Activated effector memory CD4-positive, alpha-beta T cell treated with Interleukin-2 at 50 U/mL for 16 hours (primary cell): Measurements from ENCODE around the gene CERS4.
A peak's percentile ranks its signal among the peaks of the same experiment; 100 is the strongest.
"Not testable (repeated sequence)": the region's sequence is repeated elsewhere in the genome, so short reads cannot be mapped to it uniquely, and the experiment has no call there.

Source experiments
- DNase-seq: peaks from one replicate; pipeline ENCODE4 v3.0.0-alpha.2; 2020

Gene CERS4

DNA sequence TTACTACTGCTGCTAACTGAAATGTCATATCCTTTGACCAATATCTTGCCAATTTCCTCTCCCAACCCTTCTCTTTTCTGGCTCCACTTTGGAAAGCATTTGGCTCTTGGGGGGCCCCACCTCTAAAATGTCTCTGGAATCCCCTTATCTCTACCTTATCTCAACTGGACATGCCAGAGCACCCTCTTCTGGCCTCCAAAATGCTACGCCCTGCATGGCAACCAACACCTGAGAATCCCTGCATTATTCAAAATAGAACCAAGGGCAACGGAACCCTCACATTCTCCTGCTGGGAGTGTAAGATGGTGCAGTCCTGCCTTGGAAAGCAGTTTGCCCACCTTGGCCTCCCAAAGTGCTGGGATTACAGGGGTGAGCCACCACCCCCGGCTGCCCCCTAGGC is 35.3 kb downstream of the CERS4 start:
- DNase-seq, result no peak

DNA sequence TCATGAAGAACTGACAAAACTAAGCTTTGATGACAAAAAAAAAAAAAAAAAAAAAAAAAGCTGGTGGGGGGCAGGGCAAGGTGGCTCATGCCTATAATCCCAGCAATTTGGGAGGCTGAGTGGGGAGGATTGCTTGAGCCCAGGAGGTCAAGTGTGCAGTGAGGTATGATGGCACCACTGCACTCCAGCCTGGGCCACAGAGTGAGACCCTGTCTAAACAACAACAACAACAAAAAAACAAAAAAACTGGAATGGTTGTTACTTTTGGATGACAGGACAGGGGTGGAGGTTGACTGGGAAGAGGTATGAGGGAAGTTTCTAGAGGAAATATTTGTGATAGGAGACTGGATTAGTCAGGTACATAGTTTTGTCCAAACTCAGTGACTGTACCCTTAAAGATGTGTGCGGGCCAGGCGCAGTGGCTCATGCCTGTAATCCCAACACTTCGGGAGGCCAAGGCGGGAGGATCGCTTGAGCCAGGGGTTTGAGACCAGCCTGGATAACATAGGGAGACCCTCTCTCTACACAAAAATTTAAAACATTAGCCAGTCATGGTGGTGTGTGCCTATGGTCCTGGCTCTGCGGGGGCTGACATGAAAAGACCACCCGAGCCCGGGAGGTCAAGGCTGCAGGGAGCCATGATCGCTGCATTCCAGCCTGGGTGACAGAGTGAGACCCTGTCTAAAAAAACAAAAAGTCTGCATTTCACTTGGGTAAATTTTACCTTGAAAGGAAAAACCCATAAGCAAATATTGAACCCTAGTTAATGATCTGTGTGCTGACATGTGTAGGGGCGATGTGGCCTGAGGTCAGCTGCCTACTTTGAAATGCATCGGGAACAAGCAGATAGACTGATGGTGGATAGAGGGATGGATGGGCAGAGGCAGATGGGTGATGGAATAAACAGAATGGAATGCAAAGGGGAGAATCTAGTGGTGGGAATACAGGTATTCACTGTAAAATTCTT is 37.0 kb downstream of the CERS4 start:
- no peak for DNase-seq

DNA sequence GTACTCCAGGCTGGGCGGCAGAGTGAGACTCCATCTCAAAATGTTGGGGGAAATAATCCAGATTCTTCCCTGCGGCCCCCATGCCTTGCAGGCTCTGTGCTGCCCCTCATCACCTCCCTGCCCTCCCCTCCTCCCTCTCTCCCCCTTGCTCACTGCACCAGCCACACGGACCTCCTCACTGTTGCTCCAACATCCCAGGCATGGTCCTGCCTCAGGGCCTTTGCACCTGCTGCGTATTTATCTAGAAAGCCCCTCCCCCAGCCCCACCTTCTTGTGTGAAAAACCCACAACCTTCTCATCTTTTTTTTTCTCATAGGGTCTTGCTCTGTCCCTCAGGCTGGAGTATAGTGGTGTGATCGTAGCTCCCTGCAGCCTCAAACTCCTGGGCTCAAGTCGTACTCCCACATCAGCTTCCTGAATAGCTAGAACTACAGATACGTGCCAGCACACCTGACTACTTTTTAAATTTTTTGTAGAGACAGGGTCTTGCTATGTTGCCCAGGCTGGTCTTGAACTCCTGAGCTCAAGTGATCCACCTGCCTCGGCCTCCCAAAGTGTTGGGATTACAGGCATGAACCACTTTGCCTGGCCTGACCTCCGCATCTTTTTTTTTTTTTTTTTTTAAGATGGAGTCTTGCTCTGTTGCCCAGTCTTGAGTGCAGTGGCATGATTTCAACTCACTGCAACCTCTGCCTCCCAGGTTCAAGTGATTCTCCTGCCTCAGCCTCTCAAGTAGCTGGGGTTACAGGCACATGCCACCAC is 38.1 kb downstream of the CERS4 start:
- DNase-seq, result not testable (repeated sequence)

DNA sequence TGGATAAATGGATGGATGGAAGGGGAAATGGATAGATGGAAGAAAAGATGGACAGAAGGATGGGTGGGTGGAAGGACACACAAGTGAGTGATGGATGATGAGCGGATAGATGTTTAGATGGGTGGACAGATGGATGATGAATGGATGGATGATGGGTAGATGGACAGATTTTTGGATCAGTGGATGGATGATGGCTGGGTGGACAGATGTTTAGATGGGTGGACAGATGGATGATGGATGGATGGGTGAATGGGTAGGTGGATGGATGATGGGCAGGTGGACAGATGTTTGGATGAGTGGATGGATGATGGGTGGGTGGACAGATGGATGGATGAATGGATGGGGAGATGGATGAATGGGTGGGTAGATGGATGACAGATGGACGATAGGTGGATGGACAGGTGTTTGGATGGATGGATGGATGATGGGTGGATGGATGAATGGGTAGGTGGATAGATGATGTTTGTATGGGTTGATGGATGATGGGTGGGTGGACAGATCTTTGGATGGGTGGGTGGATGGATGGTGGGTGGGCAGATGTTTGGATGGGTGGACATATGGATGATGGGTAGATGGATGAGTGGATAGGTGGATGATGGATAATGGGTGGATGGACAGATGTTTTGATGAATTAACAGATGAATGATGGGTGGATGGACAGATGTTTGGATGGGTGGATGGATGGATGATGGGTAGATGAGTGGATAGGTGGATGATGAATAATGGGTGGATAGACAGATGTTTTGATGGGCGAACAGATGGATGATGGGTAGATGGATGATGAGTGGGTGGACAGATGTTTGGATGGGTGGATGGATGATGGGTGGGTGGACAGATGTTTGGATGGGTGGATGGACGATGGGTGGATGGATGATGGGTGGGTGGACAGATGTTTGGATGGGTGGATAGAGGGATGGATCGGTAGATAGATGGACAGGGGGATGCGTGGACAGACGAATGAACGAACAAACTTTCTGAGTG is 39.5 kb downstream of the CERS4 start:
- DNase-seq, result no peak

DNA sequence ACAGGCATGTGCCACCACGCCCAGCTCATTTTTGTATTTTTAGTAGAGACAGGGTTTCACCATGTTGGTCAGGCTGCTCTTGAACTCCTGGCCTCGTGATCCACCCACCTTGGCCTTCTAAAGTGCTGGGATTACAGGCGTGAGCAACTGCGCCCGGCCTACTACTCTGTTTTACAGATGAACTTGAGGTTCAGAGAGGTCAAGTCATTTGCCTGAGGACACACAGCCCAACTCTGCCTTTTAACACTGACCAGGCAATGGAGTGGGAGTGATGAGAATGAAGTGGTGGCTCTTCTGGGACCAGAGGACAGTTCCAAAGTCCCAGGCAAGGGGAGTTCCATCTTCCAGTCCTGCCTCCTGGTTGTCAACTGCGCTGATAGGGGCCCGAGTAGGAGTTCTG is 41.4 kb downstream of the CERS4 start:
- DNase-seq, result no peak

DNA sequence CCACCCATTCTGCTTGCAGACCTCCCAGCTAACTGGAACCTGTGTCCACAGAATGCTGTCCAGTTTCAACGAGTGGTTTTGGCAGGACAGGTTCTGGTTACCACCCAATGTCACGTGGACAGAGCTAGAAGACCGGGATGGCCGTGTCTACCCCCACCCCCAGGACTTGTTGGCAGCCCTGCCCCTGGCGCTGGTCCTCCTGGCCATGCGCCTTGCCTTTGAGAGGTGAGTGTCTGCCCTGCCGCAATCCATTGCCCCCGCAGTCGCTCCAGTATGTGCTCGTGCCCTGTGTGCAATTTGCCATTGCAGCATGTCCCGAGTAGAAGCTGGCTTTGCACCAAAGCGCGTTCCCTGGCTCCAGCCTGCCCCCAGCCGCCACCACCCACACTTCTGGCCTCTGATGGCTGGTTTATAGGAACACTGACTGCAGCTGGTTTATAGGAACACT is 41.9 kb downstream of the CERS4 start:
- DNase-seq, result no peak

DNA sequence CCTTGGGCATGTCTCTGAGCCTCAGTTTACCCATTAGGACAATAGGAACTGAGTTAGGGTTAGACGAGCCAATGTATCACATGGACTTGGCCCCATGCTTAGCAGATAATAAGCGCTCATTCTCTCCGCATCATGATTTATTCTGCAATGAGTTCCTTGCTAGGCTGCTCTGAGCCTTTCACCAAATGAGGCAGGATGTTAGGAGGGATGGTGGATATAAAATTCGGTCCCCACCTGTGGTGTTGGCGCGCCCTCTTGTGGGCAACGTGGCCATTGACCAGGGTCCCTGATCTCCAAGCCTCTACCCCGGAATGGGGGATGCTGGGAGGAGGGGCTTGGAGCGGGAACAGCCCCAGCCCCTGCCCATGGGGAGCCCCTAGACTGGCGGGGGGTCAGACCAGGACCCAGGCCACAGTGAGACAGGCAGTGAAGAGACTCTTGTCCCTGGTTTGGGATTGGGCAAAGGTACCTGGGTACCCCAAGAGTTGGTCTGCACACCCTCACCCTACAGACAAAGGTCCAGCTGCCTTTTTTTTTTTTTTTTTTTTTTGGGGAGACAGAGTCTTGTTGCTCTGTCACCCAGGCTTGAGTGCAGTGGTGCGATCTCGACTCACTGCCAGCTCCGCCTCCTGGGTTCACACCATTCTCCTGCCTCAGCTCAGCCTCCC is 43.9 kb downstream of the CERS4 start:
- DNase-seq, result peak; percentile 71

DNA sequence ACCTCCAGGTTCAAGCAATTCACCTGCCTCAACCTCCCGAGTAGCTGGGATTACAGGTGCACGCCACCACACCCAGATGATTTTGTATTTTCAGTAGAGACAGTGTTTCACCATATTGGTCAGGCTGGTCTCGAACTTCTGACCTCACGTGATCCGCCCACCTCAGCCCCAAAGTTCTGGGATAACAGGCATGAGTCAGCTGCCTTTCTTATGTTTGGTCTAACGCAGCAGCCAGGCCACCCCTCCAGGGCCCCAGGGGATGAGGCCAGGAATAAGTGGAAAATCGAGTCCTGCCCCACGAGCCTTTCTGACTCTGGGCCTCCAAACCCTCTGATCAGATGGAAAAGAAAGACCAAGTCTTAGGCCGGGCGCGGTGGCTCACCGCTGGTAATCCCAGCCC is 44.5 kb downstream of the CERS4 start:
- DNase-seq, result no peak

DNA sequence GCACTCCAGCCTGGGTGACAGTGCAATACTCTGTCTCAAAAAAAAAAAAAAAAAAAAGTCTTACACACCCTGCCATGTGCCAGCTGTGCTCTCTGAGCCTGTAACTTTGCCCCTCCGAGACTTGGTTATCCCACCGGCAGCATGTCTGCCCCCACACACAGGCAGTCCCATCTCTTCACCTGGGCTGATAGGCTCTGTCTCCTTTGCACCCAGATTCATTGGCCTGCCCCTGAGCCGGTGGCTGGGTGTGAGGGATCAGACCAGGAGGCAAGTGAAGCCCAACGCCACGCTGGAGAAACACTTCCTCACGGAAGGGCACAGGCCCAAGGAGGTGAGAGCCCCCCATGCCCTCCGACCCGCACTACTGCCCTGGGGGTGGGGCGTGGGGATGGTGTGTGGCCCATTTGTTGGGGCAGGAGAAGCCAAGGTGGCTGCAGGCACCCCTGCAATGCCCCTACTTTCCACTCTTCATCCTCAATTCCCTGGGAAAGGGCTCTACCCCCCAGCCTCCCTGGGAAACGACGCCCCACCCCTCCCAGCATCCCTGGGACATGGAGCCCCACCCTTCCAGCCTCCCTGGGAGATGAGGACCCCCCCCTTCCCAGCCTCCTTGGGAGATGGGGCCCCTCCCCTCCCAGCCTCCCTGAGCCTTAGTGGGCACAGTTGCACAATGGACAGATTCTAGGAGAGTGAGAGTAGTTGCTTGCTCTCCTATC is 45.3 kb downstream of the CERS4 start:
- no peak for DNase-seq

DNA sequence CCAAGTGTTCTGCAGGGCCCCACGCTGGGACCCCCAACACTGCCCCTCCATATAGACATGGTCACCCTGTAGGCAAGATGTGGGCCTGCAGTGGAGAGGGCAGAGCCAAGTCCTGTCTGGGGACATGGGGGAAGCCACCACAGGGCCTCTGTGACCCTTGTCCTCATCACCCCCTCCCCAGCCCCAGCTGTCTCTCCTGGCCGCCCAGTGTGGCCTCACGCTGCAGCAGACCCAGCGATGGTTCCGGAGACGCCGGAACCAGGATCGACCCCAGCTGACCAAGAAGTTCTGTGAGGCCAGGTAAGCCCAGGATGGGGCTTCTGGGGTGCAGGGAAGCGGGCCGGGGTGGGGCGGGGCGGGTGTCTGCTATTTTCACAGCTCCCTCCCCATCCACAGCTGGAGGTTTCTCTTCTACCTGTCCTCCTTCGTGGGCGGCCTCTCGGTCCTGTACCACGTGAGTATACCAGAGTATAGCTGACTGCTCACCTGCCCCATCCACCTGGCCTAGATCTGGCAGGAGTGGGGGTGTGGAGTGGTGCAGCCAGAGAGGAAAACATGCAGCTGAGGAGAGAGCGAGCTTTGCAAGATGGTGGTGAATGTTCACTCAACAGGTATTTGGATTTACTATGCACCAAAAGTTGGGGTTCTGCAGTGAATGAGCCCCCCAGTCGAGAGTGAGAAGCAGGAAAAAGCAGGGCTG is 46.4 kb downstream of the CERS4 start:
- DNase-seq, result no peak

DNA sequence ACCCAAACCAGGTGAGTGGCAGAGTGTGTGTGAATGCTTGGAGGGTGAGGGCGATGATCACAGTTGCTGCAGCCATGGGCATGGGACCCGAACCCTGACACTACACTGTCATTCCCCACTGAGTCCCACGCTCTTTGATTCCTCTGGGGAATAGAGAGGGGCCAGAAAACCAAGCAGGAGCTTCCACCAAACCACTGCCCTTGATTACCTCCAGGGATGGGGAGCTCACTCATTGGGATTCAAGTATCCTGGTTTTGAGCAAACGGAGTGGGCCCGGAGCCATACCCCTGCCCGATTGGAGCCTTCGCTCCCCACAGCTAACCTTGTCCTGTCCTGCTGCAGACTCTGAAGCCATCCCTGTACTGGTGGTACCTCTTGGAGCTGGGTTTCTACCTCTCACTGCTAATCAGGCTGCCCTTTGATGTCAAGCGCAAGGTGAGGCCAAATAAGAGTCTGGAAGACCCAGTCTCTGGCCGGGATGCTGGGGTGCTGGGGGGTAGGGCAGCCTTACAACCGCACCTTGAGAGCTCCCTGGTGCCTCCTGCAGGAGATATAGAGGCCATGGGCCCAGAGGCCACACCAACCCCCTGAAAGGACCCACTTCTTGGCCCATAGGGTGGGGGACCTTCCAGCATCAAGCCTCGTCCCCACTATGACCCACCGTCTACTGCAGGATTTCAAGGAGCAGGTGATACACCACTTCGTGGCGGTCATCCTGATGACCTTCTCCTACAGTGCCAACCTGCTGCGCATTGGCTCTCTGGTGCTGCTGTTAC is 47.3 kb downstream of the CERS4 start:
- no peak for DNase-seq

DNA sequence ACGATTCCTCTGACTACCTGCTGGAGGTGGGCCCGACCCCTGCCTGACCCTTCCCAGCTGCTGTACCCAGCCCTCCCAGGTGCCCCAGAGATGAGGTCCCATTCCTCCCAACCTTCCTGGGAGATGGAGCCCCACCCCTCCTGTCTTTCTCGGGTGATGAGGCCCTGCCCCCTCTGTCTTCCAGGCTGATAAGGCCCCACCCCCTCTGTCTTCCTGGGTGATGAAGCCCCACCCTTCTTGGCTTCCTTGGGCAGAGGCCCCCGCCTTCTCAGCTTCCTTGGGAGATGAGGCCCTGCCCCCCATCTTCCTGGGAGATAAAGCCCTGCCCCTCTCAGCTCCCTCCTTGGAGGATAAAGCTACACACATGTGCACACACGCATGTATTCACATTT is 47.9 kb downstream of the CERS4 start:
- no peak for DNase-seq

DNA sequence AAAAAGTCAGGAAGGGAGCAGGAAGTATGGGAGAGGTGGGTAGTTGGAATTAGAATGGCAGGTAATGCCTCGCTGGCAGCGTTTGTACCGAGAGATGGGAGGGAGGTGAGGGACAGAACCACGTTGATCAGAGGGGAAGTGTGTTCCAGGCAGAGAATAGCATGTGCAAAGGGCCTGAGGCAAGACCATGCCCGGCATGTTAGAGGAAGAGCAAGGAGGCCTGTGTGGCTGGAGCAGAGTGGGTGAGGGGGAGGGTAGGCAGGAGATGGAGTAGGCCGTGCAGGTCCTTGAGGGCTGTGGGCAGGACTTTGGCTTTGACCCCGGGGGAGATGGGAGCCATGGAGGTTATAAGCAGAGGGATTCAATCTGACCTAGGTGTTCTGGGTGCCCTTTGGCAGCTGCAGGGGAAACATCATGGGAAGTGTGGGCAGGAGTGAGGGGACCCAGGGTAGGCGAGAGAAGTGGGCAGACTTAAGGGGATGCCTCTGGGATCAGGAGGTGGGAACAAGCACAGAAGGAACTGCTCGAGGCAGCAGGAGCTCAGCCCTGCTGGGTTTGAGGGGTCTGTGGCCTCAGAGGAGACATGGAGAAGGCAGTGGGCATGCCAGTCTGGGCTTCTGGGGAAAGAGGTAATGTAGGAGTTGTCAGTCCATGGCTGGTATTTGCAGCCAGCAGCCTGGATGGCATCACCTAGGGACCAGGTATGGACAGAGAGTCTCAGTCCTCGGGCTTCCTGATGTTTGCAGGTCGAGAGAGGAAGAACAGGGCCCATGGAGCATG is 50.2 kb downstream of the CERS4 start:
- no peak for DNase-seq

DNA sequence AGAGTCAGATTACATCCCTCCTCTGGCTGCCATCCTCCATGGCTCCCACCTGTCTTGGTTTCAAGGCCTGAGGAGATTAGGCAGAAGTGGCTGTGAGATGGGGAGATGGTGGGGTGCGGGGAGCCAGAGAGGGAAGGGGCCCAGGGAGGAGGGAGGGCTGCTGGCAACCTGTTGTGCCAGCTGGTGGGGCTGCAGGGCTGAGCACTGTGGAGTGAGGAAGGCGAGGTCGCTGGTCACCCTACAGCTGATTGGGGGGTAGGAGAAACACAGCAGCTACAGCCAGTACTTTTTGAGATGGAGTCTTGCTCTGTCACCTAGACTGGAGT is 50.7 kb downstream of the CERS4 start:
- no peak for DNase-seq

DNA sequence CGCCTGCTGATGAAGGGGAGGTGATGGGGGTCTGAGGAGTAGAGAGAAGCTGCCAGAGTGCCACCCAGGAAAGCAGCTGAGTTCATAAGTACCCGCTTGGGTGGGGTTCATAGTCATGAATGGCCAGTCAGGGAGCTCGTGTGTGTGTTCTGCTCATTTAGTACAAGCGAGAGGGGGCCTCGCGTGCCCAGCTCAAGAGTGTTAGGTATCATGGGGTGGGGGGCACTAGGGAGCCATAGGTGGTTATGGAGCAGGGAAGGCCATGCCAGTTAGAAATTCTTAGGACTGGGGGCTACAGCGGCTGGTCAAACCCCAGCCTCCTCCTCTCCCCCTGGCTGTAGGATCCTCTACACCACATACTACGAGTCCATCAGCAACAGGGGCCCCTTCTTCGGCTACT is 52.2 kb downstream of the CERS4 start:
- no peak for DNase-seq

DNA sequence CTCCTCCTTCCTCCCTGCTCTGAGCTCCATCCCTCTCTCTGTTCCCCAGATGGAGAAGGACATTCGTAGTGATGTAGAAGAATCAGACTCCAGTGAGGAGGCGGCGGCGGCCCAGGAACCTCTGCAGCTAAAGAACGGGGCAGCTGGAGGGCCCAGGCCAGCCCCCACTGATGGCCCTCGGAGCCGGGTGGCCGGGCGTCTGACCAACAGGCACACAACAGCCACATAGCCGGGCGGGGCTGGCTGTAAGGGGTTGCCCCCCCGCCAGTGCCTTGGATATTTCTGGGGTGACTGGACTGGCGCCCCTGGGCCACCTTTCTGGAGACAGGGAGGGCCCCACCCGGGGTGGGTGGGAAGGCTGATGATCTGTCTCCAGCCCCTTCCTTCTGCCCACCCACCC is 52.7 kb downstream of the CERS4 start:
- DNase-seq, result no peak

DNA sequence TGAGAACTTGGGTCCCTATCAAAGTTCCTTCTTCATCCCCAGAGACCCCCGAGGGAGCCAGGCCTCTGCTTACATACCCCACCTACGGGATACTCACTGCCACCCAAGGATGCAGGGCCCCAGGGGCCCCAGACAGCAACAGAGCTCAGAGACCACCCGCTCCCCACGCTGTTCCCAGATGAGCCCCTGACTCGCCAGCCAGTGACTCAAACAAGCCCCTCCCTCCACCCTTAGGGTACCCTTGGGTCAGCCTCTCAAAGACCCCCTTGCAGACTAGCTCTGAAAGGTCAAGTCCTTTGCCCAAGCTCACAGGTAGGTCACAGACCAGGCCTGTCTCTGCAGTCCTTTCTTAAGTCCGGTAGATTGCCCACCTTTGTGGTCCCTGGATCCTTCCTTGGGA is 53.3 kb downstream of the CERS4 start:
- no peak for DNase-seq

DNA sequence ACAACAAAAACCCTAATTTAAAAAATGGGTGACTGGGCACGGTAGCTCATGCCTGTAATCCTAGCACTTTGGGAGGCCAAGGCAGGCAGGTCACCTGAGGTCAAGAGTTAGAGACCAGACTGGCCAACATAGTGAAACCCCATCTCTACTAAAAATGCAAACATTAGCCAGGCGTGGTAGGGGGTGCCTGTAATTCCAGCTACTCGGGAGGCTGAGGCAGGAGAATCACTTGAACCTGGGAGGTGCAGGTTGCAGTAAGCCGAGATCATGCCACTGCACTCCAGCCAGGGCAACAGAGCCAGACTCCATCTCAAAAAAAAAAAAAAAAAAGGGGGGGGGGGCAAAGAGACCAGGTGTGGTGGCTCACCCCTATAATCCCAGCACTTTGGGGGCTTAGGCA is 55.1 kb downstream of the CERS4 start:
- DNase-seq, result not testable (repeated sequence)

DNA sequence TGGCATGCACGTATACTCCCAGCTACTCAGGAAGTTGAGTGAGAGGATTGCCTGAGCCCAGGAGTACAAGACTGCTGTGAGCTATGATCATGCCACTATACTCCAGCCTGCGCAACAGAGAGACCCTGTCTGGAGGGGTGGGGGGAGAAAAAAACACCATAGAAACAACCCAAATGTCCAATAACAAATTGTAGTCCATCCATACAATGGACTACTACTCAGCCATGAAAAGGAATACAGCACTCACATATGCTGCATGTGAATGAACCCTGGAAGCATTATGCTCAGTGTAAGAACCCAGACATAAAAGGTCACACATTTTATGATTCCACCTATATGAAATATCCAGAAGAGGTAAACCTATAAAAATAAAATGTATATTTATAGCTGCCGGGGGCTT is 56.7 kb downstream of the CERS4 start:
- DNase-seq, result no peak
